Mammary epithelial cell (primary cell): ENCODE data around the gene RHBDL3.
A peak's percentile ranks its signal among the peaks of the same experiment; 100 is the strongest.

Experiments used
- CTCF ChIP-seq, 2 donors: IDR thresholded peaks in 1 of 2; conservative IDR thresholded peaks in 1 of 2; 2 replicates each; pipeline ENCODE4 v1.5.1; 2011 to 2012; ENCODE audit warnings: inconsistent platforms in 2 of 2, low read length in 2 of 2, mild to moderate bottlenecking in 2 of 2, control low read depth in 1 of 2, low read depth in 1 of 2; ENCODE audit not compliant: insufficient read depth in 1 of 2; ENCODE audit errors: extremely low read depth in 1 of 2
- EZH2 ChIP-seq: IDR thresholded peaks from 2 replicates; pipeline ENCODE4 v1.6.1; 2012; ENCODE audit warnings: low read length, inconsistent platforms, borderline replicate concordance

DNA sequence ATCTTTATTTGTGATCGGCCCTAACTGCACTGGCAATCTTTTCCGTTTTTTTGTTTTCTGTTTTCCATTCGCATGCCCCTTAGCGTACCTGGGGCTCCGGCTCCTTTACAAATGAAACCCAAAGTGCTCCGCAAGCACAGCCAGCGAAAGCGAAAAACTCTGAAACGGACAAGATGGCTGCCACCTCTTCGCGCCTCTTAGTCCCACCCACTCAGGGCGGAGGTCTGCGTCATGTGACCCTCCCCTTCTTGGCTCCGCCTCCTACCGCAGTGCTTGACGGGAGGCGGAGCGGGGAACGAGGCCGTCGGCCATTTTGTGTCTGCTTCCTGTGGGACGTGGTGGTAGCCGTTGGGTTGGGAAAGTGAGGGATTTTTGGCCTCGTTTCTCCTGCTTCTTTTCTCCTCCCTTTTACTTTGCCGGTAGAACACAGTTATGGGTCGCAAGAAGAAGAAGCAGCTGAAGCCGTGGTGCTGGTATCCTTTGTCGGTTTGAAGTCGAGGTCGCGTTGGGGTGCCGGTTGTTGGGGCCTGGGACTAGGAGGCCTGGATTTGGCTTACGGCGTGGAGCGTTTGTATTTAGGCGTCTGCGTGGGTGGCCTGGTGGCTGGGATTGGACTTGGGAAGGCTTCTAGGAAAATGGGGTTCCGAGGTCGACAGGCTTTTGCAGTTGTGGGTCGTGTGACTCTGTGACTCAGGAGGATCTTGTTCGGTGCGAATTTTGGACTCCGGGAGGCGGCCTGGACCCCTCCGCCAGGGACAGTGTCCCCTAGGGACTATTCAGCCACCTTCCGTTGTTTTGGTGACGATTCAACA is 84.4 kb downstream of the RHBDL3 start, which contains the start of gene ZNF207:
- peak in 1 of 2 donors; percentile 4 for TF ChIP-seq CTCF (conservative IDR thresholded peaks at IDR 0.05 in 1 of 2, IDR thresholded peaks at IDR 0.05 in 1 of 2; ENCODE audit: extremely low read depth in 1 of 2, insufficient read depth in 1 of 2, low read depth in 1 of 2, low read length in 2 of 2)
- TF ChIP-seq EZH2, result no peak
